Measurements from ENCODE around the gene PACSIN3.
"Not testable (repeated sequence)": the region's sequence is repeated elsewhere in the genome, so short reads cannot be mapped to it uniquely, and the experiment has no call there.

PACSIN3 gene

DNA sequence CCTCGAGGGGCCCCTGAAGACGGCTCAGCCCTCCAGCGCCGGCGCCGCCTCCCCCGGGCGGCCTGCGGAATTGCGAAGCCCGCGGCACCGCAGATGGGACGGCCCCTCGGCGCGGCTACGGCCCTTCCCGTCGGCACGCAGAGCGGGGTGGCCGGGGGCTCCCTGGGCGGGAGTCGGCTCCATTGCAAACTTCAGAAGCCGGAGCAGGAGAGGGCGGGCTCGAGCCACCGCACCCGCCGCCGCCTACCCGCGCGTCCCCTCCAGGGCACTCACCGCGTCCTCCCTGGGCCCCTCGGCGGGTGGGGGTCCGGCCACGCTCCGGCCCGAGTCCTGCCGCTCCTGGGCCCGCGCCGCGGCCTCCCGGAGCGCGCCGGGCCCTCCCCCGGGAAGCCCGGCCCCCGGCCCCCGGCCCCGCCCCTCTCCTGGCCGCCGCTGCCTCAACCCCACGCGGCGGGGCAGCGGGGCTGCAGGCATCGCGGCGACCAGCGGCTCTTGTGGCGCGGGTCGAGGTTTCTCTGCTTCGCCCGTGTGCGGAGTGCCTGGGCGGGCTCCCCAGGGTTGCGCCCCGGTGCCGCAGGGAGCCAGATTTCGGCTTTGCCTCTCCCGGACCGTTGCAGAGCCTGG lies at the start of gene PACSIN3:
Gene PACSIN3, minus strand, starts transcription at position 359 of the 624 bp plus-strand sequence. CDS start 3,707 bp downstream, outside the sequence.
- peak; percentile 76 for DNase-seq (ENCODE audit: low spot score)

DNA sequence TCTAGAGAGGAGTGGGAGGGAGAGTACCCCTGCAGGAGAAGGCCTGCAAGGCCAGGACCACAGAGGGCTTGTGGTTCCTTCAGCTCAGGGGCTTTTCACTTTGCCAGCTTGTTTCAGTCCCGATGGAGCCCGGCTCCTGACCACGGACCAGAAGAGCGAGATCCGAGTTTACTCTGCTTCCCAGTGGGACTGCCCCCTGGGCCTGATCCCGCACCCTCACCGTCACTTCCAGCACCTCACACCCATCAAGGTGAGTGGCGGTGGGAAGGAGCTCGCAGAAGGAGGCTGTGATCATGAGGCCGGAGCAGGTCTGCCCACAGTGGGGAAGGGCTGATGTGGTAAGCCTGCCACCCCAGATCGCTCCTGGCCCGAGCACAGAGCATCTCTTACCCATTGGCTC lies 48.9 kb upstream of the PACSIN3 start:
- DNase-seq (ENCODE audit: low spot score), result no peak

DNA sequence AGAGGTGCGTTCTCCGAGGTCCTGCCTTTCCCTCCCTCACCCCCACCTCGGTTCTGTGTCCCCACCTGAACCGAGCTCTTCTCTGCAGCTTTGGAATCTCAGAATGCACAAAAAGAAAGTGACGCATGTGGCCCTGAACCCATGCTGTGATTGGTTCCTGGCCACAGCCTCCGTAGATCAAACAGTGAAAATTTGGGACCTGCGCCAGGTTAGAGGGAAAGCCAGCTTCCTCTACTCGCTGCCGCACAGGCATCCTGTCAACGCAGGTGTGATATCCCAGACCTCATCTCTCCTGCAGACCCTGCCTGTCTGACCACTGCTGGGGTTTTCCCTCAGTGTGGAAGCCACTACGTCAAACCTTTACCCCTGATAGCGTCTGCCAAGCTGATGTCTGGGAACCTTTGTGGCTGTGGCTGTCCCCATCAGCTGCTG lies 48.5 kb upstream of the PACSIN3 start:
- DNase-seq (ENCODE audit: low spot score), result no peak

DNA sequence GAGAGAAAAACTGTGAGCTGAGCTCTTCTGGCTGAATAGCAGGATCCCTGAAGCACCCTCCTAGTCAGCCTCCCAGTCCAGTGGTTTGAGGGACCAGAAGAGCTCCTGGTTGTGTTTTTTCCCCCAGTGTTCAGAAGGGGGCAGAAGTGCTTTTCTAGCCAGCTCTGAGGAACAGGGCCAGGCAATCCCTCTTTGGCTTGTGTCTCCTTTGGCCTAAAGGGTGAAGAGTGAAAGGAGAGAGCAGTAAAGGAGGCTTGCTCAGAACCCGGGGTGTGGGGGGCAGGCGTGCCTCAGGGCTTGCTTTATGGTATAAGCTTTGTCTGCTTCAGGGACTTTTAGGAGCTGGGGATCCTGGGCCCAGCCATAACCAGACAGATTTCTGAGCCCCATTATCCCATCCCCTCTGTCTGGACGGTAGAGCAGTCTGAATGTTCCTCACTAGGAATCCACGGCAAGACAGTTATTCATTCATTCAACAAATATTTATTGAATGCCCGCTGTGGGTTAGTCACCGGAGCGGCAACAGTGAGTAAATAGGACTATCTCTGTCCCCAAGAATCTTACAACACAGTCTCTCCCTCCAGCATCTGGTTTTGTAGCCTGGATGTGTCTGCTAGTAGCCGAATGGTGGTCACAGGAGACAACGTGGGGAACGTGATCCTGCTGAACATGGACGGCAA lies 47.9 kb upstream of the PACSIN3 start:
- peak; percentile 29 for DNase-seq (ENCODE audit: low spot score)

DNA sequence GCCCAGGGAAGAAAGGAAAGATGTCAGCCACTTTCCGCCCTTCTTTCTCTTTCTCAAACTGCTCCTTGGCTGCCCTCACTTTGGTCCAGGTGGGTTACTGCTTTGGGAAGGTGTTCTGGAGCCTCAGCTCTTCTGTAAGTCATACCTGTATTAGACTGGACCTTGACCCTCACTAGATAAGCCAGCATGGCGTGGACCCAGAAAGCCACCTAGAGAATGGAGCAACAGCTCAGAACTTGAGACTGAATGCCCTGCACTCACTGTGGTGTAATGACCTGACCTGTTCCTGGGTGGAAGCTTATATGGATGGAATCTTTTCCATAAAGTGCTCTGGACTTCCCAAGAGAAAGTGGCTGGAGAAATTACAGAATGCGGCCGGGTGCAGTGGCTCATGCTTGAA lies 46.8 kb upstream of the PACSIN3 start:
- DNase-seq (ENCODE audit: low spot score), result no peak

DNA sequence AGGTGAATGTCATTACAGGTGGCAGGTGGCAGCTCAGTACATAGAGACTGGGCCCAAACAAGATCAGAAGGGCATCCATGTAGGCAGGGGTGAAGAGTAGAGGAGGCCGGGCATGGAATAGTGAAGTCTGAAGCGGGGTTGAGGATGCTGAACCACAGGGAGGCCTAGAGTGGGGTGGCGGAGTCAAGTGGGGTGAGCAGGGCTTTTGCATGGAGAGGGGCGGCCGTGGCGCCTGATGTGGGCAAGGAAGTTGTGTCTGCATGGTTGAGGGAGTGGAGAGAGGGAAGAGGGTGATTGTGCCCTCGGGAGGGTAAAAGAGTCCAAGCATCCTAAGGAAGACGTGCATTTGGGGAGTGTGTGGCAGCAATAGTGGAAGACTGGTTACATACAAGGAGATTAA lies 42.9 kb upstream of the PACSIN3 start:
- no peak for DNase-seq (ENCODE audit: low spot score)

DNA sequence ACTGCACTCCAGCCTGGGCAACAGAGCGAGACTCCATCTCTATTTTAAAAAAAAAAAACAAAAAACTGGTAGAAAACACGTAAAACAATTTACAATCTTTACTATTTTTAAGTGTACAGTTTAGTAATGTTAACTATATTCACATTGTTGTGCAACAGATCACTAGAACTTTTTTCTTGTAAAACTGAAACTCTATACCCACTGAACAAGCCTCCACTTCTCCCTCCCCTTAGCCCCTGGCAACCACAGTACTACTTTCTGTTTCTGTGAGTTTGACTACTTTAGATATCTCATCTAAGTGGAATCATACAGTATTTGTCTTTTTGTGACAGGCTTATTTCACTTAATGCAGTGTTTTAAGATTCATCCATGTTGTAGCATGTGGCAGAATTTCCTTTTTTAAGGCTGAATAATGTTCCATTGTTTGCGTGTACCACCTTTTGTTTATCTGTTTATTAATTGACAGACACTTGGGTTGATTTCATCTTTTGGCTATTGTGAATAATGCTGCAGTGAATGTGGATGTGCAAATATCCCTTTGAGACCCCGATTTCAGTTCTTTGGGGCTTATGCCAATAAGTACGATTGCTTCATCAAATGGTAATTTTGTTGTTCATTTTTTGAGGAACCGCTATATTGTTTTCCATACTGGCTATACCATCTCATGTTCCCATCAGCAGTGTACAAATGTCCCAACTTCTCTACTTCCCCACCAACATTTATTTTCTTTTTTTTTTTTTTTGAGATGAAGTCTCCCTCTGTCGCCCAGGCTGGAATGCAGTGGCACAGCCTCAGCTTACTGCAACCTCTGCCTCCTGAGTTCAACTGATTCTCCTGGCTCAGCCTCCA lies 39.5 kb upstream of the PACSIN3 start:
- DNase-seq (ENCODE audit: low spot score), result no peak

DNA sequence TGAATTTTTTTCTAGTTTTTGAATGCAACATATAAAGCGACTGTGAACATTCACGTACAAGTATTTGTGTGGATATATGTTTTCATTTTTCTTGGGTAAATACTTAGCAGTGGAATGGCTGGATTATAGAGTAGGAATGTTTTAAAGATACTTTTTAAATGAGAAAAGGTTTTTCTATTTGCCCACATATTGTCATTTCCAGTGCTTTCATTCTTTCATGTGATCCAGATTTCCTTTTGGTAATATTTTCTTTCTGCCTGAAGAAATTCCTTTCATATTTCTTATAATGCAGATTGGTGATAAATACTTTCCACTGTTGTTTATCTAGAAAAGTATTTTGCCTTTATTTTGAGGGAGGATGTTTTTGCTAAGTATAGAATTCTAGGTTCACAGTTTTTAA lies 36.5 kb upstream of the PACSIN3 start:
- DNase-seq (ENCODE audit: low spot score), result no peak

DNA sequence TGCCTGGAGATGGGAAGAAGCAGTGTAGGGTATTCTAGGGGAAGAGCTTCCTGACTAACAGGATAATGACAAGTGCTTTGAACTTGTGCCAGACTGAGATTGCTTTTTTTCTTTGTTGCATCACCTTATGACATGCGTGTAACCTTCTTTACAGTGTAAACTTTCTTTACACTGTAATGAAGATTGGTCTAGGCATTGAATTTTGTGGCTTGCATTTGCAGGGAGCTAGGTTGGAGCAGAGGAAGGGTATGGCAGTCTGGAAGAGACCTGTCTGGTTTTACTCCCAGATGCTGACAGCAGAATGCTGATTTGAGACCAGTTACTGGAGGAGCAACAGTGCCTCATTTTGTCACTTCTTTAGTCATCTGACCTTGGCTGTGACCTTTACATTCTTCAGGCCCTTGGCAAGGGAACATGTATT lies 34.2 kb upstream of the PACSIN3 start:
- DNase-seq (ENCODE audit: low spot score), result no peak

DNA sequence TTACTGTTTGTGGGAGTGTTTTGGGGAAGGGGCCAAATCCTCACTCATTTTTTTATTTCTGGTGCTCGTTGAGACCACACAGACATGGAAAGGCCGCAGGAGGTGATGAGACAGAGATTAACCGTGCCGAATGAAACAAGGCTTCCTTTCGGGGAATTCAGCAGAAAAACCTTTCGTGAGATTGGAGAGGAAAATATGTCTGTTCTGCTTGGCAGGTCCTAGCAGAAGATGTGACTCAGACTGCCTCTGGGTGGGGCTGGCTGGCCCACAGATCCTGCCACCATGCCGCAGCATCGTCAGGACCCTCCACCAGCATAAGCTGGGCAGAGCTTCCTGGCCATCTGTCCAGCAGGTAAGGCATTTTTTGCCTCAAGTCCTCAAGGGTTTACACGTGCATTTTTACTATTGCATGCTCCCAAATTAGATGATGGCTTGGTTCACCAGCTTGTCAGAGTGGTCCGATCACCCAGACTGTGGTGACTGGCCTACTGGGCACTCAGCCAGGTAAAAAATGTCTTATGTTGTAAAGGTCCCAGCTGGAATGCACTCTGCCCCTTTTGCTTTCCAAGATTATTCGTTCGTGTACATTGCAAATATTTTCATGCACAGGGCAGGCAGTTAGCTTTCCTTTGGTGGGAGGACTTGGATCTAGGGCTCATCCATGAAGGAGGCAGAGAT lies 30.0 kb upstream of the PACSIN3 start:
- DNase-seq (ENCODE audit: low spot score), result no peak

DNA sequence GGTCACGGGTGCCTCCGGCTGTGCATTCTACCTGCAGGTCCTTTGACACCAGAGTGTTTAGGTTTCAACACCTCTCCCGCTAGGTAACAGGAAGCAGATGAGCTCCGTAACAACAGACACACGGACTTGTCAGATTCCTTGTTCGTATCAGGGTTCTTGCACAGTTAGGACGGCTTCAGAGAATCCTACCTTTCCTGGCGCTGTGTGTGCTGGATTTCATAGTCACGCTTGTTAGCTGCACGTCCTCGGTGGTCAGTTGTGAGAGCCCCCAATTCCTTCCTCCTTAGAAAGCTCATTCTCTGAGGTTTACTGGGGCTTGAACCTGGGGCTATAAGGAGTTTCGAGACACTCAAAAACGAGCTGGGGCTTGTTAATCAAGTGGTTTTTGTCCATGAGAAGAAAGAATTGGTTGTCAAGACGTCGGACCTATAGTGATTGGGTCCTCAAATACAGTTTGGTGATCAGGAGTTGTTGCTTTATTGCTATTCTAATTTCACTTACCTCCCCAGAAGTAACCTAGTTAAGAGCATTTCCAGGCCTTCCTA lies 29.2 kb upstream of the PACSIN3 start:
- DNase-seq (ENCODE audit: low spot score), result peak; percentile 36

DNA sequence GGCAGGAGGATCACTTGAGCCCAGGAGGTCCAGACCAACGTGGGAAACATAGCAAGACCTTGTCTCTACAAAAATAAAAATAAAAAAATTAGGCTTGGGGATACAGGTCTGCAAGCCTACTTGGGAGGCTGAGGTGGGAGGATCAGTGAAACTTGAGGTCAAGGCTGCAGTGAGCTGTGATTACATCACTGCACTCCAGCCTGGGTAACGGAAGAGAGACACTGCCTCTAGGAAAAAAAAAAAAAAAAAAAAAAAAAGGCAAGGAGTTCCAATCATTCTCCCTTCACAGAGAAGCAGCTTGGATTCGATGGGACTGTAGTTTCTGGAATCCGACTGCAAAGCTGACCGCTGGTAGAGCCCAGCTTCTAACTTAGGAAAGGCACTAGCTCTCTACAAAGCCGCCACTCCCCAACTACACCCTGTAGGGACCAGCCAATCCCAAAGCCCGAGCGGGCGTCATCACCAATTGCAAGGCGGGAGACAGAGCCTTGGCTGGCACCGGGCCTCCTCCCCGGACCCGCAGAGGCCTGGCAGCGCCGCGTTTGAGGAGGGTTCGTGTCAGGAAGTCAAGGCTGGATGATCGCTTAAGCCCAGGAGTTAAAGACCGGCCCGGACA lies 27.8 kb upstream of the PACSIN3 start:
- DNase-seq (ENCODE audit: low spot score), result peak; percentile 89

DNA sequence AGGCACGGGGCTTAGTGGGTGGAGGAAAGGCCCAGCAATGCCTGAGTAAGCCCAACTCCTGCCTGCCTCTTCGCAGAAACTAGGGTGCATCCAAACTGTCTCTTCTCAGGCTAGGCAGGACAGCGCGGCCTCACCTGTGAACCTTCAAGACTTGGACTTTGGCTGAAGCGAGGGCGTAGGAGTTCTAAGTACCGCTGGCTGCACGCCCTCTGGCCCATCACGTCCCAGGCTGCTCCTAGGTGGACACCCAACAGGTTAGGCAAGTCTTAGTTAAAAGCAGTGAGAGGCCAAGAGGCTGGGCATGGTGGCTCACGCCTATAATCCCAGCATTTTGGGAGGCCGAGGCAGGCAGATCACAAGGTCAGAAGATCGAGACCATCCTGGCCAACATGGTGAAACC lies 26.7 kb upstream of the PACSIN3 start:
- DNase-seq (ENCODE audit: low spot score), result no peak

DNA sequence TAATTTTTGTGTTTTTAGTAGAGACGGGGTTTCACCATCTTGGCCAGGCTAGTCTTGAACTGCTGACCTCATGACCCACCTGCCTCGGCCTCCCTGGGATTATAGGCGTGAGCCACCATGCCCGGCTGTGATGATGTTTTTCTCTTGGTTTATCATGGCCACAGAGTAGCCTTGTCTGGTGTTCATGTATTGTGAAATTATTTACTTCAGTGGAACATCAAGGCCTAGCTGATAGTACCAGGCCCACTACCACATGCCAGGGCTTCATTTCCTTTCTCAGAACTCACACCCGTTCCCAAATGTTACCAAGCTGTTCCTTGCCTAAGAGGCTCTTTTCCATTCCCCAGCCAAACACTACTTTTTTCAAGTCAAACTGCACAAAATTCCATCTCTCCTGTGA lies 22.4 kb upstream of the PACSIN3 start:
- DNase-seq (ENCODE audit: low spot score), result no peak

DNA sequence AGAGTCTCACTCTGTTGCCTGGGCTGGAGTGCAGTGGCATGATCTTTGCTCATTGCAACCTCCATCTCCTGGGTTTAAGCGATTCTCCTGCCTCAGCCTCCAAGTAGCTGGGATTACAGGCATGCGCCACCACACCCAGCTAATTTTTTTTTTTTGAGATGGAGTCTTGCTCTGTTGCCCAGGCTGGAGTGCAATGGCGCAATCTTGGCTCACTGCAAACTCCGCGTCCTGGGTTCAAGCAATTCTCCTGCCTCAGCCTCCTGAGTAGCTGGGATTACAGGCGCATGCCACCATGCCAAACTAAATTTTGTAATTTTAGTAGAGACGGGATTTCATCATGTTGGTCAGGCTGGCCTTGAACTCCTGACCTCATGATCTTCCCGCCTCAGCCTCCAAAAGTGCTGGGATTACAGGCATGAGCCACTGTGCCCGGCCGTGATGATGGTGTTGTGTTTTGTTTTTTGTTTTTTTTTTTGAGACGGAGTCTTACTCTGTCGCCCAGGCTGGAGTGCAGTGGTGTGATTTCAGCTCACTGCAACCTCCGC lies 21.8 kb upstream of the PACSIN3 start:
- not testable (repeated sequence) for DNase-seq (ENCODE audit: low spot score)

DNA sequence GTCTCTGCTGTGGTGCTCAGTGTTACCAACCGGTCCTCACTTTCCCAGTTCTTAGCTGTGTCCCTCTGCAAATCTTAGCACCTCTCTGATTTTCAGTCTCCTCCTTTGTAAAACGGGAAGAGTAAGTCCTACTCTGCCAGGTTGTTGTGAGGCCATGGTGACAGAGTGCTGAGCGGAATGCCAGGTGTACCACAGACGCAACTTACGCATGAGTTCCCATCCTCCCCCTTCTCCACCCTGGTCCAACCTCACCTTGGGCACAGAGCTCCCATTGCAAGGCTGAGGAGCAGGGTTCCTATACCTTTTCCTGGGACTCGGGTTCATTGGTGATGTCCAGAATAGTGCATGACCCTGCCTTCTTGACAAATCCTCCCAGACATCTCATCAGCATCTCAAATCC lies 21.2 kb upstream of the PACSIN3 start:
- no peak for DNase-seq (ENCODE audit: low spot score)

DNA sequence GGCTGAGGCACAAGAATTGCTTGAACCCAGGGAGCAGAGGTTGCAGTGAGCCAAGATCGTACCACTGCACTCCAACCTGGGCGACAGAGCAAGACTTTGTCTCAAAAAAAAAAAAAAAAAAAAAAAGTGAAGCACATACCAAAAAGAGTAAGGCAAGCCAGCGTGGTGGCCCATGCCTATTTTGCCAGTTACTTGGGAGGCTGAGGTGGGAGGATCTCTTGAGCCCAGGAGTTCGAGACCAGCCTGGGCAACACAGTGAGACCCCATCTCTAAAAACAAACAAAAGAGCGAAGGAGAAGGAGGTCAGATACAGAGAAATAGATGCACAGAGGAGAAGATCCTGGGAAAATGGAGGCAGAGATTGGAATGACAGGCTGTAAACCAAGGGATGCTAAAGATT lies 20.3 kb upstream of the PACSIN3 start:
- DNase-seq (ENCODE audit: low spot score), result not testable (repeated sequence)

DNA sequence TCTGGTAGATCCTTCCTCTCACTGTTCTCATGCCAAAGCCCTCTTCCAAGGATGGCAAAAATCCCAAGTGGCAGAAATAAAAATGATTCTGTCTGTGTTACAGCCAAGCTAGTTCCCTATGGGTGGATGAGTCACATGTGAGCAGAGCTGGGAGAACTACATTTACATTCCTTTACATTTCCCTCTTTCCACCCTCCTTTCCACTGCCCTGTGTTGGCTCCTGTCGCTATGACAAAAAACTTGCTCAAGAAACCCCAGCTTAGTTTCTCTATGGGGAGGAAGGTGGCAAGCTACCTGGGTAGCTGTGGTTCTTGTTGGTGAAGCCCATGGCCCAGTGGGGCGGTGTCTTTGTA lies 18.4 kb upstream of the PACSIN3 start:
- peak; percentile 44 for DNase-seq (ENCODE audit: low spot score)

DNA sequence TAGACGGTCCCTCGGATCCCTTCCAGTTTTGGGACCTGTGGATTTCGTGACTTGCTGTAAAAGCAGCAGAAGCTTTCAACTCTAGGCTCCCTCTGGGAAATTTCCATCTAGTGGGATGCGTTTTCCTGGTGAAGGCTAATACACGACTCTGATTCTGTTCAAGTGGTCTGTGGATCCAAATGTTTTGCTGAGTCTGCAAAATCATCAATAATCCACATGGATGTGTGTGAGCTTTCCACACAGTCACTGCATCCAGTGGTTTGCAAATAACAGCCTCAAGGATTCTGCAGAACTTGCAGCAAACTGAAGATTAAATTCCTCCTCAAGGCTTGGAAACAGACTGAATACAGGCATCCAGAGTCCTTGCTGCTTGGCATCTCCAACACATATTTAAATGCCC lies 16.3 kb upstream of the PACSIN3 start:
- DNase-seq (ENCODE audit: low spot score), result no peak

DNA sequence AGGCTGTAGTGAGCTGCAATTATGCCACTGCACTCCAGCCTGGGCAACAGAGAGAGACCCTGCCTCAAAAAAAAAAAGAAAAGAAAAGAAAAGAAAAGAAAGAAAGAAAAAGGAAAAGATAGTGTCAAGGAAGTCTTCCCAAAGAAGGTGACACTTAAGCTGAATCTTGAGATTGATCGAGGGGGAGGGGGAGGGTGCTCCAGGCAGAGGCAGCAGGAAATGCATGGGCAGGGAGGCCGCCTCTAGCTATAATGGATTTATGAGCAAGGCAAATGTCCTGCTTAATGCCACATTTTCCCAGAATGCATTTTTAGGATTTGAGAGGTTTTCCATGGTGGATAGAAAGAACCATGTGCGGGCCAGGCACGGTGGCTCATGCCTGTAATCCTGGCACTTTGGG lies 14.8 kb upstream of the PACSIN3 start:
- no peak for DNase-seq (ENCODE audit: low spot score)

DNA sequence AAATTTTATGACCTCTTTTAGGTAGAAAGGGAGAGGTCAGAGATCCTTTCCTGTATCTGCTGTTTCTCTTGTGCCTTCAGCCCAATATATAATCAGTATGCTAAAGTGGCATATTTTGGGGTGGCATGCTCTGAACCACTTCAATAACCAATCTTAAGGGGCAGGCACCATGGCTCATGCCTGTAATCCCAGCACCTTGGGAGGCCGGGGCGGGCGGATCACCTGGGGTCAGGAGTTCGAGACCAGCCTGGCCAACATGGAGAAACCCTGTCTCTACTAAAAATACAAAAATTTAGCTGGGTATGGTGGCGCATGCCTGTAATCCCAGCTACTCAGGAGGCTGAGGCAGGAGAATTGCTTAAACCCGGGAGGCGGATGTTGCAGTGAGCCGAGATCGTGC lies 11.9 kb upstream of the PACSIN3 start:
- not testable (repeated sequence) for DNase-seq (ENCODE audit: low spot score)

Data from iPS-NIHi11 (cell line).